Activated T-cell treated with anti-CD3 and anti-CD28 coated beads, Interleukin-2, amount 50 U/mL, for 48 hours (primary cell): Measurements from ENCODE around the gene PLGLB1.
"Not testable (repeated sequence)": the region's sequence is repeated elsewhere in the genome, so short reads cannot be mapped to it uniquely, and the experiment has no call there.

Source experiments
- DNase-seq, 2 experiments: peaks; one replicate each; pipeline ENCODE4 v3.0.0-alpha.2; 2020

PLGLB1 gene

GRCh38 chr2:87021744-87022143 lies at the start of gene PLGLB1:
PLGLB1 (minus strand) TSS chr2:87021844; CDS start chr2:87021783, 61 bp downstream.
- DNase-seq = not testable (repeated sequence)

- not testable (repeated sequence) for DNase-seq
Observed at GRCh38 chr2:87064305-87064704, 42.7 kb upstream of the PLGLB1 start.

GRCh38 chr2:87063431-87063830 lies 41.8 kb upstream of the PLGLB1 start:
- DNase-seq = not testable (repeated sequence)

GRCh38 chr2:87061519-87061918 lies 39.9 kb upstream of the PLGLB1 start:
- DNase-seq = not testable (repeated sequence)

GRCh38 chr2:87057606-87058005 lies 36.0 kb upstream of the PLGLB1 start:
- not testable (repeated sequence) for DNase-seq

- not testable (repeated sequence) for DNase-seq
Observed at GRCh38 chr2:87056843-87057242, 35.2 kb upstream of the PLGLB1 start.

GRCh38 chr2:87056435-87056834 lies 34.8 kb upstream of the PLGLB1 start:
- not testable (repeated sequence) for DNase-seq

GRCh38 chr2:87054375-87054774 lies 32.7 kb upstream of the PLGLB1 start:
- DNase-seq = peak in 1 of 2 experiments; percentile 16

- not testable (repeated sequence) for DNase-seq
Observed at GRCh38 chr2:87041321-87041978, 19.8 kb upstream of the PLGLB1 start.

GRCh38 chr2:87028607-87029006 lies 7.0 kb upstream of the PLGLB1 start:
- not testable (repeated sequence) for DNase-seq

- DNase-seq = not testable (repeated sequence)
Observed at GRCh38 chr2:87026816-87027215, 5.2 kb upstream of the PLGLB1 start.

- not testable (repeated sequence) for DNase-seq
Observed at GRCh38 chr2:87025927-87026326, 4.3 kb upstream of the PLGLB1 start.

GRCh38 chr2:87023988-87024615 lies 2.5 kb upstream of the PLGLB1 start:
- DNase-seq = not testable (repeated sequence)

- DNase-seq = not testable (repeated sequence)
Observed at GRCh38 chr2:87021043-87021442, 601 bp downstream of the PLGLB1 start.

GRCh38 chr2:87019053-87019452 lies 2.6 kb downstream of the PLGLB1 start:
- DNase-seq = not testable (repeated sequence)

- DNase-seq = not testable (repeated sequence)
Observed at GRCh38 chr2:87014489-87015169, 7.0 kb downstream of the PLGLB1 start.

GRCh38 chr2:87004398-87004797 lies 17.2 kb downstream of the PLGLB1 start:
- not testable (repeated sequence) for DNase-seq
